CD4-positive, alpha-beta T cell treated with Interleukin-15 for 1 hour (primary cell): ENCODE results near the gene TMEM258.

ENCODE experiments used
- DNase-seq: peaks from one replicate; pipeline ENCODE4 v3.0.0-alpha.2; 2020

TMEM258 gene

GRCh38 chr11:61754534-61755482 lies 37.6 kb downstream of the TMEM258 start:
- DNase-seq = no peak

GRCh38 chr11:61753672-61754071 lies 38.7 kb downstream of the TMEM258 start:
- DNase-seq = no peak

- no peak for DNase-seq
Observed at GRCh38 chr11:61752925-61753521, 39.4 kb downstream of the TMEM258 start.

GRCh38 chr11:61752117-61752924 lies 40.1 kb downstream of the TMEM258 start, which contains the start of gene MYRF:
TSS of gene MYRF (plus strand) at chr11:61752636. CDS start at chr11:61752745, 109 bp downstream.
- peak; percentile 43 for DNase-seq

- no peak for DNase-seq
Observed at GRCh38 chr11:61751384-61751783, 41.0 kb downstream of the TMEM258 start.

- no peak for DNase-seq
Observed at GRCh38 chr11:61750631-61751273, 41.6 kb downstream of the TMEM258 start.

- DNase-seq = no peak
Observed at GRCh38 chr11:61749591-61750217, 42.7 kb downstream of the TMEM258 start.

- DNase-seq = no peak
Observed at GRCh38 chr11:61747967-61748285, 44.5 kb downstream of the TMEM258 start.

GRCh38 chr11:61747192-61747966 lies 45.0 kb downstream of the TMEM258 start:
- peak; percentile 25 for DNase-seq

GRCh38 chr11:61746442-61747191 lies 45.8 kb downstream of the TMEM258 start:
- no peak for DNase-seq

- no peak for DNase-seq
Observed at GRCh38 chr11:61745781-61746441, 46.5 kb downstream of the TMEM258 start.

GRCh38 chr11:61744609-61745156 lies 47.7 kb downstream of the TMEM258 start:
- DNase-seq = no peak

- DNase-seq = no peak
Observed at GRCh38 chr11:61744181-61744580, 48.2 kb downstream of the TMEM258 start.

GRCh38 chr11:61743486-61744095 lies 48.8 kb downstream of the TMEM258 start:
- no peak for DNase-seq

GRCh38 chr11:61742391-61742790 lies 50.0 kb downstream of the TMEM258 start:
- DNase-seq = peak; percentile 28

GRCh38 chr11:61739966-61740365 lies 52.4 kb downstream of the TMEM258 start:
- no peak for DNase-seq

- DNase-seq = no peak
Observed at GRCh38 chr11:61739413-61739812, 53.0 kb downstream of the TMEM258 start.
